Airway epithelial cell (primary cell): ENCODE results near the gene ARHGAP9. TPM values are rescaled to one million over a fixed set of nuclear protein-coding genes. Genes with fewer than 3 reads are reported as not detected.

ENCODE experiments used
- total RNA-seq: library from RNA; depleted of rRNA; stranded (reverse); fragments of >200 nt; gene quantifications from 2 replicates; pipeline ENCODE4 v1.2.3, GENCODE V29; 2015

ARHGAP9 gene
- total RNA-seq: not detected in 2 replicates

DNA sequence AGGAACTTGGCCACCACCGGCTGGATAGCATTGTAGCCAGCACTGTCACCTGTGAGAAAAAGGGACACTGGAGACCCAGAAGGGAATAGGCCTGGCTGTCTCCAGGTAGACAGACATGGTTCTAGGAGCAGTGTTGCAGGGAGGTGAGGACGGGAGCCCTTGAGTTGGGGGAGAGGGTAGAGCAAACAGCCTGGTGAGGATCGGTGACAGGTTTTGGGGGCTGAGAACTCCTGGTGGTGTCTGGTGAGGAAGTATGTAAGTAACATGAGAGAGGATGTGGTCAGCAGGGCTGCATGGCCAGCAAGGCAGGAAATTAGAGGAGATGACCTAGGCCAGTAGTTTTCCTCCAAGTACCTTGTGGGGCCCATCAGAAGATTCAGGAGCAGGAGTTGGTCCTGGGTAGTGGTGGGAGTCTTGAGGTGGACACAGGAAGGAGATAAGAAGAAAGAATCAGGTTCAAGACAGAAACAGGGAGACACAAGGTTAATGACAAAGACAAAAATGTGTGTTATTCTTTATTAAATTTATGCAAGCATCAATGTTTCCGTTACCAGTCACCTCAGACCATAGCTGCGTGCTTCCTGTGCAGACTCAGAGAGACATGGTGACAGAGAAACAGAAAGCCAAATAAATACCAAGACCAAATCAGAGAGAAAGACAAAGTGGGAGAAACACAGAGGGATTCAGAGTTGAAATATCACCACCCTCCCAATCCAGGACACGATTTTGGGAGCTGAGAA lies at the start of gene ARHGAP9:
Gene ARHGAP9, minus strand, starts transcription at position 491 of the 740 bp plus-strand sequence. Its CDS starts 460 bp downstream, at position 31.

GRCh38 chr12:57522011-57522886 lies 42.6 kb upstream of the ARHGAP9 start, which contains the start of gene MBD6:
Gene MBD6, plus strand, starts transcription at chr12:57522824. Its CDS starts 1,480 bp downstream, at chr12:57524304.

DNA sequence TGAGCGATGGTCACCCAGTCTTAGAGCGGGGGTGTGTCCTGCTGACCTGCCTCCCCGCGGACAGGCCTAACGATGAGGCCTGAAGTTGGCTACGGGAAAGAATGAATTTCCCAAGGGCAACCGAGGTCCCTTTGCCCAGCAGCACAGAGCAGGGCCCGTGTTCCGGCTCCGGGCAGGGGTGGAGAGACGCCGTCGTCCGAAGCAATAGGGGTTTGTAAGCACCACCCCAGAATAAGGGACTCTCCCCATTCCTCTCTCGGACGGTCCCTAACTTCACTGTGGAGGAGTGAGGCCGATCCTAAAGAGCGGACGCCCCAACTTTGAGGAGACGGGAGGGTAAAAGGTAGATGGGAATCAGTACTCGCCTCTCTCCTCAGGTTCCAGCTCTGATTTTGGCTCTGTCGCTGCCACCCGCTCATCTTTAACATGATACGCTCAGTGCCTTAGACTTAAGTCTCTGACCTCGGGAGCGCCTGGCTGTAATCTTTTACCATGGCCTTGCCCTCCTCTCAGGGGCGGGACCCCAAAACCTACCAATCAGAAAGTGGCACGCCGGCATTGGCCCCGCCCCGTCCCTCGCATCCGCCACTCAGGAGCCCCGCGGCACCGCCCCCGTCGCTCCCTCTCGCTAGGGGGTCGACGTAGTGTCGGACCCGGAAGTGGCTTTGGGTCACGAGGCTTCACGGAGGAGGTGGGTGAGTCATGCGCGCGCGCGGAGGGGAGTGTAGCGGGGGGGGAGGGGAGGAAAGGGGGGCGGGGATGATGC lies 40.6 kb upstream of the ARHGAP9 start, which contains the start of gene DDIT3:
Gene DDIT3, minus strand, starts transcription at position 462 of the 766 bp plus-strand sequence. CDS start 3,108 bp downstream, outside the sequence.

DNA sequence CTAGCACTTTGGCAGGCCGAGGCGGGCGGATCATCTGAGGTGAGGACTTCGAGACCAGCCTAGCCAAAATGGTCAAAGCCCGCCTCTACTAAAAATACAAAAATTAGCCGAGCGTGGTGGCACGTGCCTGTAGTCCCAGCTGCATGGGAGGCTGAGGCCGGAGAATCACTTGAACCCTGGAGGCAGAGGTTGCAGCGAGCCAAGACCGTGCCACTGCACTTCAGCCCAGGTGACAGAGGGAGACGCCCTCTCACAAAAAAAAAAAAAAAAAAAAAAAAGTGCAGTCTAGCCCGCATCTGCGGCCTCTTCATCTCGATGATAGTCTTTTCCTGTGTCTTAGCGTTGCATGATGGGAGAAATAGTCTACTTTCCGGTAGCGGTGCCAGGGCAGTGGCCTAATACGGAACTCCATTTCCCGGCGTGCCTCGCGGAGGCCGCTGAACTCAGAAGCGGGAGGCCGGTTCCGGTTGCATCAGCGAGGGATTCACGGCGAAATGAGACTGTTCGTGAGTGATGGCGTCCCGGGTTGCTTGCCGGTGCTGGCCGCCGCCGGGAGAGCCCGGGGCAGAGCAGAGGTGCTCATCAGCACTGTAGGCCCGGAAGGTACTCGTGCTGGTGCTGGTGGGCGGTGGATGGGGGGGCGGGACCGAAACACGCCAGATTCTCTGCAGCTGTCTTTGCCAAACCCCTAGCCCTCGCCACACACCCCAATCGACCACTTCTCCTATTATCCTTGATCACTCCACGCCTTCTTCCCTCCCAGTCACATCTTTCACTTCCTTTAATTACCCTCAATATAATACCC lies 8.1 kb upstream of the ARHGAP9 start, which contains the start of gene MARS1:
Gene MARS1, plus strand, starts transcription at position 472 of the 805 bp plus-strand sequence. Its CDS starts 23 bp downstream, at position 495.

GRCh38 chr12:57459750-57460467 lies 19.8 kb downstream of the ARHGAP9 start, which contains the start of gene GLI1:
Gene GLI1, plus strand, starts transcription at chr12:57459785. Its CDS starts 3,907 bp downstream, at chr12:57463692.

GRCh38 chr12:57454566-57455373 lies 24.9 kb downstream of the ARHGAP9 start, which contains the start of gene INHBE:
Gene INHBE, plus strand, starts transcription at chr12:57455307. Its CDS starts 230 bp downstream, at chr12:57455537.

DNA sequence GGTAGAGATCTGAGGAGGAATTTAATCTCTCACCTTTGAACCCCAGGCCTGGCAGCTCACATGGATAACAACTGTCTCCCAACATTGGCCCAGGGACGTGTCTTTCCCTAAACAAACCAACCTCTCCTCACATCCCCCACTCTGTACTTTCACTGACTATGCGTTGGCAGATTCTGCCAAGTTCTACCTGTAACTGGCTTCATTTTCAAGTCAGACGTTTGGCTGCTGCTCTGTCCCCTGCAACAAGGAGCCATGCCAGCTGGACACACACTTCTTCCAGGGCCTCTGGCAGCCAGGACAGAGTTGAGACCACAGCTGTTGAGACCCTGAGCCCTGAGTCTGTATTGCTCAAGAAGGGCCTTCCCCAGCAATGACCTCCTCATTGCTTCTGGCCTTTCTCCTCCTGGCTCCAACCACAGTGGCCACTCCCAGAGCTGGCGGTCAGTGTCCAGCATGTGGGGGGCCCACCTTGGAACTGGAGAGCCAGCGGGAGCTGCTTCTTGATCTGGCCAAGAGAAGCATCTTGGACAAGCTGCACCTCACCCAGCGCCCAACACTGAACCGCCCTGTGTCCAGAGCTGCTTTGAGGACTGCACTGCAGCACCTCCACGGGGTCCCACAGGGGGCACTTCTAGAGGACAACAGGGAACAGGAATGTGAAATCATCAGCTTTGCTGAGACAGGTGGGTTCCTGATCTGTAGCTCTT lies 45.0 kb downstream of the ARHGAP9 start, which contains the start of gene INHBC:
Gene INHBC, plus strand, starts transcription at position 268 of the 707 bp plus-strand sequence. Its CDS starts 103 bp downstream, at position 371.

GRCh38 chr12:57430931-57431566 lies 48.6 kb downstream of the ARHGAP9 start, which contains the start of gene R3HDM2:
Gene R3HDM2, minus strand, starts transcription at chr12:57431043. Its CDS starts 120,615 bp downstream, at chr12:57310428.

Other genes with a start within 250 kb of the ARHGAP9 start
- 0.35 and 1.1 TPM in 2 replicates for gene STAC3, start 228.7 kb downstream of the ARHGAP9 start, total RNA-seq
- 12.1 and 19.6 TPM in 2 replicates for gene R3HDM2, start 48.8 kb downstream of the ARHGAP9 start, total RNA-seq
- gene INHBC, start 45.1 kb downstream of the ARHGAP9 start, total RNA-seq: 0.74 TPM in 1 of 2 replicates, not detected in the other
- 0.21 TPM in 1 of 2 replicates, not detected in the other for gene INHBE, start 24.6 kb downstream of the ARHGAP9 start, total RNA-seq
- gene GLI1, start 20.1 kb downstream of the ARHGAP9 start, total RNA-seq: 0.05 and 0.21 TPM in 2 replicates
- gene MARS1, start 8.2 kb upstream of the ARHGAP9 start, total RNA-seq: 82.6 and 95.9 TPM in 2 replicates
- gene DDIT3, start 40.6 kb upstream of the ARHGAP9 start, total RNA-seq: 8.3 and 13.8 TPM in 2 replicates
- gene MBD6, start 43.0 kb upstream of the ARHGAP9 start, total RNA-seq: 3.6 and 8.0 TPM in 2 replicates
- gene DCTN2, start 67.3 kb upstream of the ARHGAP9 start, total RNA-seq: 144 and 154 TPM in 2 replicates
- 0.14 and 0.21 TPM in 2 replicates for gene KIF5A, start 70.2 kb upstream of the ARHGAP9 start, total RNA-seq
- gene PIP4K2C, start 111.3 kb upstream of the ARHGAP9 start, total RNA-seq: 31.2 and 41.4 TPM in 2 replicates
- gene DTX3, start 125.0 kb upstream of the ARHGAP9 start, total RNA-seq: 3.5 and 3.6 TPM in 2 replicates
- 0.19 and 0.99 TPM in 2 replicates for gene ARHGEF25, start 131.6 kb upstream of the ARHGAP9 start, total RNA-seq
- 0.71 and 1.1 TPM in 2 replicates for gene B4GALNT1, start 153.3 kb upstream of the ARHGAP9 start, total RNA-seq
- 90.9 and 98.2 TPM in 2 replicates for gene OS9, start 214.3 kb upstream of the ARHGAP9 start, total RNA-seq